Measurements from ENCODE around the gene GNS. TPM values are rescaled to one million over a fixed set of nuclear protein-coding genes. Genes with fewer than 3 reads are reported as not detected.
A peak's percentile ranks its signal among the peaks of the same experiment; 100 is the strongest.

GNS gene
- total and polyA plus RNA-seq, 2 experiments from 2014 or later, result 44.0 to 45.5 TPM

DNA sequence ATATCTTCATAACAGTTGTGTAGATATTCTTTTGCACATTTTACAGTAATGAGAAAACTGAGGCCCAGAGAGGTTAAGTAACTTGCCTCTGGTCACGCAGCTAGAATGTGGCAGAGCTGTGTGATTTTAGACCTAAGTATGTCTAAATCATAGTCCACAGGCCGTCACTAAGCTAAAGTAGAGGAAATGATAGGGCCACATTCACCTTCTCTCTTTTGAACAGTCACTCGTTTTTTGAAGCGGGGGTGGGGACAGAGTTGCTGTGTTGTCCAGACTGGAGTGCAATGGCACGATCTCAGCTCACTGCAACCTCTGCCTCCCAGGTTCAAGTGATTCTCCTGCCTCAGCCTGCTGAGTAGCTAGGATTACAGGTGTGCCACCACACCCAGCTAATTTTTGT lies 80.4 kb downstream of the GNS start:
- Histone ChIP-seq H3K9me3 (ENCODE audit: low read depth) (no peaks in the 10 kb centered on the region), H3K27me3 (no peaks in the 10 kb centered on the region), H3K36me3 (no peaks in the 10 kb centered on the region), H3K27ac (no peak overlapping the region), H3K4me3 (no peak overlapping the region), H3K4me1 (ENCODE audit: low read depth) (peaks cover 14% of the 10 kb centered on the region)
- DNase-seq (ENCODE audit: low read depth in 1 of 2, low spot score in 1 of 2), result no peak
- TF ChIP-seq, protein P1, sequence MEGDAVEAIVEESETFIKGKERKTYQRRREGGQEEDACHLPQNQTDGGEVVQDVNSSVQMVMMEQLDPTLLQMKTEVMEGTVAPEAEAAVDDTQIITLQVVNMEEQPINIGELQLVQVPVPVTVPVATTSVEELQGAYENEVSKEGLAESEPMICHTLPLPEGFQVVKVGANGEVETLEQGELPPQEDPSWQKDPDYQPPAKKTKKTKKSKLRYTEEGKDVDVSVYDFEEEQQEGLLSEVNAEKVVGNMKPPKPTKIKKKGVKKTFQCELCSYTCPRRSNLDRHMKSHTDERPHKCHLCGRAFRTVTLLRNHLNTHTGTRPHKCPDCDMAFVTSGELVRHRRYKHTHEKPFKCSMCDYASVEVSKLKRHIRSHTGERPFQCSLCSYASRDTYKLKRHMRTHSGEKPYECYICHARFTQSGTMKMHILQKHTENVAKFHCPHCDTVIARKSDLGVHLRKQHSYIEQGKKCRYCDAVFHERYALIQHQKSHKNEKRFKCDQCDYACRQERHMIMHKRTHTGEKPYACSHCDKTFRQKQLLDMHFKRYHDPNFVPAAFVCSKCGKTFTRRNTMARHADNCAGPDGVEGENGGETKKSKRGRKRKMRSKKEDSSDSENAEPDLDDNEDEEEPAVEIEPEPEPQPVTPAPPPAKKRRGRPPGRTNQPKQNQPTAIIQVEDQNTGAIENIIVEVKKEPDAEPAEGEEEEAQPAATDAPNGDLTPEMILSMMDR (IDR thresholded peaks at IDR 0.05; ENCODE audit: low read depth, low read length), result no peak

- Histone ChIP-seq H3K9me3 (ENCODE audit: low read depth) (no peaks in the 10 kb centered on the region), H3K27ac (no peak overlapping the region), H3K4me1 (ENCODE audit: low read depth) (peaks cover 16% of the 10 kb centered on the region), H3K27me3 (no peaks in the 10 kb centered on the region), H3K4me3 (no peak overlapping the region), H3K36me3 (no peaks in the 10 kb centered on the region)
- TF ChIP-seq, protein P1 (IDR thresholded peaks at IDR 0.05; ENCODE audit: low read depth, low read length), result no peak
- no peak for DNase-seq (ENCODE audit: low read depth in 1 of 2, low spot score in 1 of 2)
These were observed 81.0 kb downstream of the GNS start for GRCh38 chr12:64678248-64678647.

DNA sequence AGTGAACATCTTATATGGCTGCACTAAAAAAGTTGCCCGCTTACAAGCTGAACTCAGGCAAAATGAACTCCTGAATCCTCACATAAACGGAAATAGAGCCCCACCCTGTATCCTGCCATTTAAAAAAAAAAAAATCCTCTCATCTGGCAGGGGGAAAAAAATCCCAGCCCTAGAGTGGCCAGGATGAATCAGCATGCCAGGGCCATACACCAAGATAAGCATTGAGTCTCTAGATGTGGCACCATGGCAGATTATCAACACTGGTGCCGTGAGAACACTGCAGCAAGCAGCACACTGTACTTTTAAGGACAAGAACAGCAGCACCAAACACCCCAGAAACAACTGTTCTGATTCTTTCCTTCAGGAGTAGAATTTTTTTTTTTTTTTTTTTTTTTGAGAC lies 83.4 kb downstream of the GNS start:
- H3K9me3 ChIP-seq (ENCODE audit: low read depth), result no peaks in the 10 kb centered on the region
- no peaks in the 10 kb centered on the region for H3K27me3 ChIP-seq
- TF ChIP-seq, protein P1 (IDR thresholded peaks at IDR 0.05; ENCODE audit: low read depth, low read length), result no peak

DNA sequence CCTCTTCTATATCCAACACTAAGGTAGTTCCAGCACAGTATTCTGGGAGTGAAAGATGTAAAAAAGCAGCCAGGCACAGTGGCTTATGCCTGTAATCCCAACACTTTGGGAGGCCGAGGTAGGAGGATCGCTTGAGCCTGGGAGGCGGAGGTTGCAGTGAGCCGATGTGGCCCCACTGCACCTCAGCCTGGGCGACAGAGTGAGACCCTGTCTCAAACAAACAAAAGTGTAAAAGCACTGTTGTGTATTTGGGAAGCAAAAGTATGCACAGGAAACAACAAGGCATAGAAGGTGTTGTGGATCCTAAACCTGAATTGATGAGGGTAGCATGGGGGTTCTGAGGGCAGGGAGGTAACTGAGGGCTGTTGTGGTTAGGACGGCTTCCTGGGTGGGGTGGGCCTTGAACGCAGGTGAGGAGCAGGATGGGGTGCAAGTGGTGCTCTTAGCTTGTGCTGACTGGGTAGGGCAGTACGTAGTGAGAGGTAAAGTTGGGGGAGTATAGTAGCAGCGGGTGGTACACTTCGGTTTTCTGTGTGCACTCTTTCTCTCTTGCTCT lies 84.8 kb downstream of the GNS start:
- DNase-seq (ENCODE audit: low read depth in 1 of 2, low spot score in 1 of 2), result no peak
- Histone ChIP-seq H3K27ac (peak overlapping the region; percentile 77), H3K9me3 (ENCODE audit: low read depth) (no peaks in the 10 kb centered on the region), H3K27me3 (no peaks in the 10 kb centered on the region), H3K4me3 (no peak overlapping the region), H3K4me1 (ENCODE audit: low read depth) (peaks cover 44% of the 10 kb centered on the region), H3K36me3 (no peaks in the 10 kb centered on the region)
- TF ChIP-seq, protein P1 (IDR thresholded peaks at IDR 0.05; ENCODE audit: low read depth, low read length), result no peak

More for the DNA sequence above, 83.4 kb downstream of the GNS start:
- H3K4me3 ChIP-seq, result no peak overlapping the region
- peaks cover 31% of the 10 kb centered on the region for H3K4me1 ChIP-seq (ENCODE audit: low read depth)
- DNase-seq (ENCODE audit: low read depth in 1 of 2, low spot score in 1 of 2), result peak in 1 of 2 donors; percentile 47
- H3K27ac ChIP-seq, result peak overlapping the region; percentile 49
- H3K36me3 ChIP-seq, result no peaks in the 10 kb centered on the region

- peak in 1 of 2 donors; percentile 48 for DNase-seq (ENCODE audit: low read depth in 1 of 2, low spot score in 1 of 2)
- Histone ChIP-seq H3K9me3 (ENCODE audit: low read depth) (no peaks in the 10 kb centered on the region), H3K27ac (peak overlapping the region; percentile 77), H3K4me1 (ENCODE audit: low read depth) (peaks cover 52% of the 10 kb centered on the region), H3K27me3 (no peaks in the 10 kb centered on the region), H3K4me3 (no peak overlapping the region), H3K36me3 (no peaks in the 10 kb centered on the region)
- TF ChIP-seq, protein P1 (IDR thresholded peaks at IDR 0.05; ENCODE audit: low read depth, low read length), result no peak
These were observed 85.6 kb downstream of the GNS start for GRCh38 chr12:64673490-64674169.

Data from cardiac muscle cell (in vitro differentiated cells and primary cell).